ENCODE data around the gene LCP2.

GRCh38 chr5:170238456-170239196 is 59.0 kb downstream of the LCP2 start:
- TF ChIP-seq CREB5 (CRISPR knock-in tag; IDR thresholded peaks at IDR 0.05; ENCODE audit: low read depth) (no peak), ZNF70 (CRISPR knock-in tag; IDR thresholded peaks at IDR 0.05) (no peak), PATZ1 (CRISPR knock-in tag; IDR thresholded peaks at IDR 0.05; ENCODE audit: borderline replicate concordance) (no peak), TCF4 (CRISPR knock-in tag; IDR thresholded peaks at IDR 0.05; ENCODE audit: borderline replicate concordance) (no peak), TSHZ2 (CRISPR knock-in tag; IDR thresholded peaks at IDR 0.05) (no peak)

Measured in SK-N-SH treated with all-trans-retinoic acid at 6 μM for 48 hours (cell line).